Left hindlimb (tissue), 1 donor: ENCODE data around the gene REST.
A peak's percentile ranks its signal among the peaks of the same experiment; 100 is the strongest.
"Not testable (repeated sequence)": the region's sequence is repeated elsewhere in the genome, so short reads cannot be mapped to it uniquely, and the experiment has no call there.

Experiments
- DNase-seq: peaks from one replicate; pipeline ENCODE4 v3.0.0-alpha.2; 2018

REST gene, protein sequence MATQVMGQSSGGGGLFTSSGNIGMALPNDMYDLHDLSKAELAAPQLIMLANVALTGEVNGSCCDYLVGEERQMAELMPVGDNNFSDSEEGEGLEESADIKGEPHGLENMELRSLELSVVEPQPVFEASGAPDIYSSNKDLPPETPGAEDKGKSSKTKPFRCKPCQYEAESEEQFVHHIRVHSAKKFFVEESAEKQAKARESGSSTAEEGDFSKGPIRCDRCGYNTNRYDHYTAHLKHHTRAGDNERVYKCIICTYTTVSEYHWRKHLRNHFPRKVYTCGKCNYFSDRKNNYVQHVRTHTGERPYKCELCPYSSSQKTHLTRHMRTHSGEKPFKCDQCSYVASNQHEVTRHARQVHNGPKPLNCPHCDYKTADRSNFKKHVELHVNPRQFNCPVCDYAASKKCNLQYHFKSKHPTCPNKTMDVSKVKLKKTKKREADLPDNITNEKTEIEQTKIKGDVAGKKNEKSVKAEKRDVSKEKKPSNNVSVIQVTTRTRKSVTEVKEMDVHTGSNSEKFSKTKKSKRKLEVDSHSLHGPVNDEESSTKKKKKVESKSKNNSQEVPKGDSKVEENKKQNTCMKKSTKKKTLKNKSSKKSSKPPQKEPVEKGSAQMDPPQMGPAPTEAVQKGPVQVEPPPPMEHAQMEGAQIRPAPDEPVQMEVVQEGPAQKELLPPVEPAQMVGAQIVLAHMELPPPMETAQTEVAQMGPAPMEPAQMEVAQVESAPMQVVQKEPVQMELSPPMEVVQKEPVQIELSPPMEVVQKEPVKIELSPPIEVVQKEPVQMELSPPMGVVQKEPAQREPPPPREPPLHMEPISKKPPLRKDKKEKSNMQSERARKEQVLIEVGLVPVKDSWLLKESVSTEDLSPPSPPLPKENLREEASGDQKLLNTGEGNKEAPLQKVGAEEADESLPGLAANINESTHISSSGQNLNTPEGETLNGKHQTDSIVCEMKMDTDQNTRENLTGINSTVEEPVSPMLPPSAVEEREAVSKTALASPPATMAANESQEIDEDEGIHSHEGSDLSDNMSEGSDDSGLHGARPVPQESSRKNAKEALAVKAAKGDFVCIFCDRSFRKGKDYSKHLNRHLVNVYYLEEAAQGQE

DNA sequence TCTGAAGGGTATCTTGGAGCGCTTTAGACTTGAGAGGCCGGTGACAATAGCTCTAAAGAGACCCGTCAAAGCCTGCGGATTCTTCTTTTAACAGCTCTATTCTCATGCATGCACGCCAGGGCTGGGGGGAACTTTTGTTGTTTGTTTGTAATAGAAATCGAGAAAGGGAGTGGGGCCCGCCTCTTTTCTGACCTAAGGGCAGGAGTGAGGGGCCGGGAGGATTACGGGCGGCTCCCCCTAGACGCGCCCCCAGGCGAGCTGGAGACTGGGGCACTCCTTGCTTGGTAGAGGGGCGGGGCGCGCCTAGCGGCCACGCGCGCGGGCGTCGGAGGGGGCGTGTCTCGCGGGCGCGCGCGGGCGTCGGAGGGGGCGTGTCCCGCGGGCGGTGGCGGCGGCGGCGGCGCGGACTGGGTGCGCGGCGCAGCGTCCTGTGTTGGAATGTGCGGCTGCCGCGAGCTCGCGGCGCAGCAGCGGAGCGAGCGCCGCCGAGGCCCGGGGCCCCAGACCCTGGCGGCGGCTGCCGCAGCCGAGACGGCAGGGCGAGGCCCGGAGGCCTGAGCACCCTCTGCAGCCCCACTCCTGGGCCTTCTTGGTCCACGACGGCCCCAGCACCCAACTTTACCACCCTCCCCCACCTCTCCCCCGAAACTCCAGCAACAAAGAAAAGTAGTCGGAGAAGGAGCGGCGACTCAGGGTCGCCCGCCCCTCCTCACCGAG is at the start of gene REST:
Gene REST, plus strand, starts transcription at position 412 of the 717 bp plus-strand sequence. CDS start 2,739 bp downstream, outside the sequence.
- peak; percentile 88 for DNase-seq

DNA sequence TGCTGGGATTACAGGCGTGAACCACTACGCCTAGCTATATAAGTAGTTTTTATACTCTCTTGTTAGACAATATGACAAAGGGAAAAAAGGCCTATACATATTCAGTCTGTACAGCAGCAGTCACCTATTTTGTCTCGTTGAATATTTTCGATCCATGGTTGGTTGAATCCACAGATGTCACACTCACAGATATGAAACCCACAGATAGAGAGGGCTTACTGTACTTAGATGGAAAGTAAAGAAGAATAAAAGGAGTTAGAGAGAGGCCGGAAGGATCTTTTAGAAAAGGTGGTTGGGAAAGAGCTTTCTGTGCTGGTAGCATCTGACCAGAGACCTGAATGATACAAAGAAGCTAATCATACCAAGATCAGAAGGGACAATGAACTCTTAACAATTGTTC is 47.9 kb upstream of the REST start:
- no peak for DNase-seq

DNA sequence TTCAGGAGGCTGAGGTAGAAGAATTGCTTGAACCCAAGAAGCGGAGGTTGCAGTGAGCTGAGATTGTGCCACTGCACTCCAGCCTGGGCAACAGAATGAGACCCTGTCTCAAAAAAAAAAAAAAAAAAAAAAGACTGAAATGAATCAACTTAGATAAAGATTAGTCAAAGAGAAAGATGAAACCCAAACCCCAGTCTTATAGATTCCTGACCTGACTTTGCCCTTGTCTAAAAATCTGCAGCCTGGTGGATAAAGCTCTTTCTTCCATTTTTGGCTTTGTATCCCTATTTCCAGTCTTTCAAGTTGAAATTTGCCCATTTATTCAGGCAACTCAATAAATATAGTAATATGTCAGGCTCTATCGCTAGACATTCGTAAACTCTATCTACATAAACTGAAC is 46.9 kb upstream of the REST start:
- no peak for DNase-seq

DNA sequence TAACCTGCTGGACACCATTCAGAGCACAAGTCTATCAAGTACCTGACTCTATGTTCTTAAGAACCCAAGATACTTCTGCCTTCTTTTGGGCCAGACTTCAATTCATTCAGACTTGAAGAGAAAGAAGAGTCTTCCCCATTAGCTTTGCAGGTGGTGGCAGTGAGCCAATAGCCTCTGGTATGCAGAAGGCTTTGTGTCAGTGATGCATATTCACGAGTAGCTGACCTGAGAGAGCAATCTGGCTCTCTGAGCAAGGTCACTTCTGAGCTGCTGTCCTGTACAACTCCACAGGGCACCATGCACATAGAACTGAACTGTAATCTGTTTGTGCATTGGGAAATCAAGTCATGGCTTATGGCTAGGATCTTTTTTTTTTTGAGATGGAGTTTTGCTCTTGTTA is 46.3 kb upstream of the REST start:
- DNase-seq = no peak

DNA sequence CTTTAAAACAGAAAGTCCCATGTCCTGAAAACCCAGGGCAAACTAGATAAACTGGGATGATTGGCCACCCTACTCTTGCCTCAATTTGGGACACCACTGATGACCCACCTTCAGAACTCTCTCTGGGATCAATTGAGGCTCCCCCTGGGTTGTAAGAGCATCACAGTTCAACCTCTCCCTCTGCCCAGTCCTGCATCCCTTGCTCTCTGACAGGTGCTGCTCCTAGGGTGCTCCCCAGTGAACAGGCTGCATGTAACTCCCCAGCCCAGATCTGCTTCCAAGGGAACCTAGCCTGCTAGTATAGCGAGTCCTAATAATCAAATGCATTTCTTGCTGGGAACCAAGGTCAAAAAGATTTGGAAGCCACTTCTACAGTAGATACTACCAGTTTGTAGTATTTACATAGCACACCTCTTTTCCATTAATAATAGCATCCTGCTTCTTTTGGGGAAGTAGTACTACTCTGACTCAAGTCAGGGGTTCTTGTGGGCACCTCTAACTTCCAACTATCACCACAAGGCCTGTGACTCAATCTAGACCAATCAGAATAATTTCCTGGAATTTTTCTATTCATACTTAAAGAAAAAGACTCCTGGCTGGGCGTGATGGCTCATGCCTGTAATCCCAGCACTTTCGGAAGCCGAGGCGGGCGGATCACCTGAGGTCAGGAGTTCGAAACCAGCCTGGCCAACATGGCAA is 44.1 kb upstream of the REST start:
- DNase-seq = no peak

DNA sequence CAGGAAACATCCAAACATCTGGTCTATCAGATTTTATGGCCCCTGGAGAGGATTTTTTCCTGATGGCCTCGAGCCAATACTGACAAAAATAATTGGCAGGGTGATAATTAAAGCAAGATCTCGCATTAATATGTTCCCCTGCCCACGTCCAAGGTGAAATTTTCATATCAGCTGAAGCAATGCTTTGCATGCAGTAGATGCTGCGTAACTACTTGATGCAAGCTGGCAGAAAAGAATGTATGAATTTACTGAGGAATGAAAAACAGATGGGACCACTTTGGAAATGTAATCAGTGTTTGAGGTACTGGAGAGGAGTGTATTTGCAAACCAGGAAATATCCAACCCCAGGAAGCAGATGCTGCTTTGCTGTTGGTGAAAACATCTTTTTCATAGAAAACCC is 36.8 kb upstream of the REST start:
- peak; percentile 42 for DNase-seq

DNA sequence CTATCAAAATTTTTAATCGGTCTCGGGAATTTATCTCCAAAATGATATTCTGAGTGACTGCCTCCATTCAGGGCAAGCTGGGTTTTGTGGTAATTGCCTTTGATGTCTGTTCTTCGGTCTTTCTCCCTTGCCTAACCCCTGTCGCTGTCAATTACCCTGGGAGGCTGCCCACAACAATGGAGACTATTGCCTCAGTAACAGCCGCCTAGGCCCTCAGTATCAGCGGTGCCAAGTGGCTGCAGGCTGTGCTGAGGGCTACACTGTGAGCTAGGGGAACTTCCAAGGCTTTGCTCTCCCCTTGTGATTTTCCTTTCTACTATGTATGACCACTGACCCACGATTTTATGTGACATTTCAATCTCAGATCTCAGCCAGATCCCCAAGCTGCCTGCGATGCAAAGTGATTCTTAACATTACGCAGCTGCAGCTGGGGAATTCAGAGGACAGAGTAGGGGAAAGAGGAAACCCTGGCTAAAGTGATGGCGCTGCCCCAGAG is 36.3 kb upstream of the REST start:
- DNase-seq = peak; percentile 74

DNA sequence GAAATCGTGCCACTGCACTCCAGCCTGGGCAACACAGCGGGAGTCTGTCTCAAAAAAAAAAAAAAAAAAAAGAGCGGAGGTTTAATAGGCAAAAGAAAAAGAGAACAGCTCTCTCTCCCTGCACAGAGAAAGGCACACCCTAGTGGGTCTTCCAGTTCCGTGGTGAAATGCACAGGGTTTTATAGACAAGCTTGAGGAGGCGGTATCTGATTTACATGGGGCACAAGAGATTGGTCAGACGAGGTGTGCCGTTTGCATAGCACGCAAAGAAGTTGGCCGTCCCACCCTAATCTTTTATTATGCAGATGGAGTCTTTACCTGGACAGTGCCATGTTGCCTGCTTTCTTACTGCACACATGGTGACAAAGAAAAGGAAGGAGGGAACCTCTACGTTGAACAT is 33.5 kb upstream of the REST start:
- DNase-seq = no peak

DNA sequence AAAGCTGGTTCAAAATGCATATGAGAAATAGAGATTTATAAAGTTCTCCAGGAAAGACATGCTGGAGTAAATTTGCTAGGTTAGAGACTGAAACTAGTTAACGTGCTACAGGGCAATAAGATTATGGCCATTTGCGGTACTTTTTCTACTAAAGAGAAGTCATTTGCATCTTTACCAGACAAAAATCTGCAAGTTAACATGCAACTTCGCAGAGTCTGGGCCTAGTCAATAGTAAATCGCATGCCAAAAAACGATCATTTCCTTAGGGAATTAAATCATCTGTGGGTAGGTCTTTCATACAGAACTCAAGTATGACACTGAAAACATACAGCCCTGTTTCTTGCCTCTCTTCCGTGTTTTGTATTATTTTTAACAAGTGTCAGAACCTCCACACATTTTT is 32.8 kb upstream of the REST start:
- DNase-seq = no peak

DNA sequence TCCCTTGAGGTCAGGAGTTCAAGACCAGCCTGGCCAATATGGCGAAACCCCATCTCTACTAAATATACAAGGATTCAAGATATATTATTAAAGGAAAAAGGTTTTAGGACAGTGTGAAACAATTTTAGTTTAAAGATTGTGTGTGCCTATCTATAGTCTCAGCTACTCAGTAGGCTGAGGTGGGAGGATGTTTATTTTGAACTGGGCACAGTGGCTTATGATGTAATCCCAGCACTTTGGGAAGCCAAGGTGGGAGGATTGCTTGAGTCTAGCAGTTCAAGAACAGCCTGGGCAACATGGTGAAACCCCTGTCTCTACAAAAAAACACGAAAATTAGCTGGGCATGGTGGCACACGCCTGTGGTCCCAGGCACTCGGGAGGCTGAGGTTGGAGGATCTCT is 31.4 kb upstream of the REST start:
- no peak for DNase-seq

DNA sequence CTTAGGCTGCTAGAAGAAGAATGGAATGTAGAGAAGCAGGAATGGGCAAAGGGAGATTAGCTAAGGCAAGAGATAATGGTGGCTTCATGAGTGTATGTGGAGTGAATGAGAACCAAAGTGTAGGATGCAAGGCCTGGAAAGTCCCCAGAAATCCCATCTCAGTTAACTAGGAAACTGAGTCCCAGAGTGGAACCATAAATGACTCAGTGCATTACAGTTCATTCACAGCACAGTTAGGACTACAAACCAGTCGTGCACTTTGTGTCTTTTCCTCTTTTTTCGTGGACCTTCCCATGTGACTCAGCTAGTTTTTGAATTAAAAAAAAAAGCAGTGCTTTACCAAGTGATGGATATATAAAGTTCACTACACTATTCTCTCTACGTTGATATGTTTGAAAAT is 27.7 kb upstream of the REST start:
- no peak for DNase-seq

DNA sequence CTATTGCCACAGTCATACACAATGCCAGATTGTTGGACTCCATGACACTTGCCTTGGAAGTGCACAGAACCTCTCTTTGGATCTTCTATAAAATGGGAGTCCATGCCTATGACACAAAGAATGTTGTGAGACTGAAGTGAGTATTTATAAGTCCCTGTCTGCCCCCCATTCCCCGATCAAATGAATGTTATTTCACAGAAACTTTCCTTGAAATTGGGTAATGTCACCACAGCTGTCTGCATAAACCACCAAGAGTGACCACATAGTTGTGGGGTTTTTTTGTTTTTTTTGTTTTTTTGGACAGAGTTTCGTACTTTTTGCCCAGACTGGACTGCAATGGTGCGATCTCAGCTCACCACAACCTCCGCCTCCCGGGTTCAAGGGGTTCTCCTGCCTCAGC is 27.1 kb upstream of the REST start:
- no peak for DNase-seq

DNA sequence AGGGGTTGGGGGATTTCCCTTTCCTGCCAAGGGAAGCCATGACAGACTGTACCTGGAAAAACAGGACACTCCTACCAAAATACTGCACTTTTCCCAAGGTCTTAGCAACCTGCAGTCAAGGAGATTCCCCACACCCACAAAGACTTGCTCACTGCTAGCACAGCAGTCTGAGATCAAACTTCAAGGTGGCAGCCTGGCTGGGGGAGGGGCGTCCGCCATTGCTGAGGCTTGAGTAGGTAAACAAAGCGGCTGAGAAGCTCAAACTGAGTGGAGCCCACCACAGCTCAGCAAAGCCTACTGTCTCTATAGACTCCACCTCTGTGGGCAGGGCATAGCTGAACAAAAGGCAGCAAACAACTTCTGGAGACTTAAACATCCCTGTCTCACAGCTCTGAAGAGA is 23.2 kb upstream of the REST start:
- not testable (repeated sequence) for DNase-seq

DNA sequence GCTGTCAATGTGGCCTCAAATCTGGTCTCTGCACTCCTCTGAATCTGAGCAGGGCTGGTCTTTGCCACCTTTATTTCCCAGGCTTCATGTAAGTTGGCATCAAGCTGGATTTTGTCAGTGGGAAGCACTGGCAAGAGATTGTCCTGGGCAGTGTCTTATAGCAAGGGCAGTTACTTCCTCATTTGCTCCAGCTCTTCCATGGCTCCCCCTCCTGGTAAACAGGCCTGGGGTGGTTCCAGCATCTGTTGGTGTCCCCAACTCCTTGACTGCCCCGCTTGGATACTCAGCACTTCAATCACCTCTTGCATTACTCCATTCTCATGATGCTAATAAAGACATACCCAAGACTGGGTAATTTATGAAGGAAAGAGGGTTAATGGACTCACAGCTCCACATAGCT is 15.0 kb upstream of the REST start:
- no peak for DNase-seq

DNA sequence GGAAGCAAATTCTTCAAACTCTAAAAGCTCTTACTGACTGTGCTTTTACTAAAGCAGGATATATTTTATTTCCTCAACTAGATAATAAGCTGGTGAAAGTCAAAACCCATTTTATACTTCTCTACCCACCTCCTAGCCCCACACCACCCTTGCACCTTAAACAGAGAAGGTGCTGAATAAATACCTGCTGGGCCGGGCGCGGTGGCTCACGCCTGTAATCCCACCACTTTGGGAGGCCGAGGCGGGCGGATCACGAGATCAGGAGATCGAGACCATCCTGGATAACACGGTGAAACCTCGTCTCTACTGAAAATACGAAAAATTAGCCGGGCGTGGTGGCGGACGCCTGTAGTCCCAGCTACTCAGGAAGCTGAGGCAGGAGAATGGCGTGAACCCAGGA is 9.9 kb upstream of the REST start:
- DNase-seq = not testable (repeated sequence)

DNA sequence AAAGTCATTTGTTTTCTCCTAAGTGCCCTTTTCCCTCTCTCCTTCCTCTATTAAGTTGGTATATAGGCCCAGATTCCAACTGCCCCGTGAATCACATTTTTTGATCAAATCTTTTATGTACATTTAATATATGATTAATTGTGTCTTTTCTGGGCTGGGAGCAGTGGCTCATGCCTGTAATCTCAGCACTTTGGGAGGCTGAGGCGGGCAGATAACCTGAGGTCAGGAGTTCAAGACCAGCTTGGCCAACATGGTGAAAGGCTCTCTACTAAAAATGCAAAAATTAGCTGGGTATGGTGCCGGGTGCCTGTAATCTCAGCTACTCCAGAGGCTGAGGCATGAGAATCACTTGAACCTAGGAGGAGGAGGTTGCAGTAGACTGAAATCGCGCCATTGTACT is 7.5 kb upstream of the REST start:
- not testable (repeated sequence) for DNase-seq

DNA sequence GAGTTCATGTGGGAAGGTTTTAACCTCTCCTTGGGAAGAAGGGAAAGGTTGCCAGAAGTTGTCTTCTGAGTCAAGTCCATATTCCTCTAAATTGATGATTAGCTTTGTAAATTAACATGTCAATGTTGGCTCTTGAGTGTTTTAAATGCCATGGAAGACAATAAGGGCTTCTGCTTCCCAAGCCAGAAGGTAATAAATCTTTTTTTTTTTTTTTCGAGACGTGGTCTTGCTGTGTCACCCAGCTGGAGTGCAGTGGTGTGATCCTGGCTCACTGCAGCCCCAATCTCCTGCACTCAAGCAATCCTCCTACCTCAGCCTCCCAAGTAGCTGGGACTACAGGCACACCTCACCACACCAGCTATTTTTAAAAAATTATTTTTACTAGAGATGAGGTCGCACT is 5.0 kb upstream of the REST start:
- DNase-seq = no peak

DNA sequence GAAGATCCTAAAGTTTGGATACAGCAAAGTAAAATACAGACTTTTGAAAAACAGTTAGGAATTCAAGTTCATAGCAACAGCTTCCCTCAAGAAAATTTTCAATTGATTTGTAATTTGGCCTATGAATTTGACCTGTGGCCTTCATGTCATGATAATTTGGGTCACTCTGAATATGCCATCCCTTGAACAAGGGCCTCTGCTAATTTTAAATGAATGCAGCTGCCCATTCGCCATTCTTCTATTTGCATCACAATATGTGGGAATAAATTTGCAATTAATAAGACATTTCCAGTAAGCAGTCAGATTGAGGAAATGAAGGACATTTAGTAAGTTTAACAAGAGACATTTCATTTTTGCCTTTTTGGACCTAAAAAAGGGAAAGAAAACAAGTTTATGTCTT is 1.9 kb upstream of the REST start:
- DNase-seq = no peak

DNA sequence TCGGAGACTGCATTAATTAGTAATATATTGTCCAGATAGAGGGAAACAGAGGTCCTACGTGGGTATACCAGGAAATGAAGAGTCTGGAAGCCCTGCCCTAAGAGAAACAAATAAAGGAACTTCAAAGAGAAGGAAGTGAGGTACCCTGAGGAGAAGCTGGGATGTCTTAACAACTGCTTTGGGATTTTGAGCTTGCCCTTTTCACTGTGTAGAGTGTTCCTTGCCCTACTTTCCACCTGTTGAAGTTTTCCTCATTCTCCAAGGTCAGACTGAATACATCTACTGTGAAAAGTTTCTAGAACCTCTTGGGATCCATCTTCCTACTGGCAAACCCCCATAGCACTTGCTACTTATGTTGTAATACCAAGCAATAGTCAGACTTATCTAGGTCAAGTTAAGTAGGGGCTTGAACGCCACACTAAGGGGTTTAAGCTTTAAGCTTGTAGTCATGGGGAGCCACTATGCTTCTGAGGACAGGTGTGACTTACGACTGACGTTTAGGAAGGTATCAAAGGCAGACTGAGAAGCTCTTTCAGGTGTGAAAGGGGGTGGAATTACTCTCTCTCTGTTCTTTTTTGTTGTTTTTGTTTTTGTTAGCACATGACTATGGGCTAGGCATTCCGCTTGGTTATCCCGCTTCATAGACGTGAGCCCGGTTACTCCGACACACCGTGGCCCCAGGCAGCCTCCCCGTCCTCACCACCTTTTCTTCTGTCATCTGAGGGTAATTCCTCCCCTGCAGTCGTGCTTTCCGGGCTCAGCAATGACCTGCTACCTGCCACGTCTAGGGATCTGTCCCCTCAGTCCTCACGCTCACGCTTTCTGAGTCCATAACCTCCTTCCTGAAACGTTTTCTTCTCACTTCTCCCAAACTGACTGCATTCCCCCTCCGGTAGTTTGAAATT is 959 bp upstream of the REST start:
- no peak for DNase-seq

DNA sequence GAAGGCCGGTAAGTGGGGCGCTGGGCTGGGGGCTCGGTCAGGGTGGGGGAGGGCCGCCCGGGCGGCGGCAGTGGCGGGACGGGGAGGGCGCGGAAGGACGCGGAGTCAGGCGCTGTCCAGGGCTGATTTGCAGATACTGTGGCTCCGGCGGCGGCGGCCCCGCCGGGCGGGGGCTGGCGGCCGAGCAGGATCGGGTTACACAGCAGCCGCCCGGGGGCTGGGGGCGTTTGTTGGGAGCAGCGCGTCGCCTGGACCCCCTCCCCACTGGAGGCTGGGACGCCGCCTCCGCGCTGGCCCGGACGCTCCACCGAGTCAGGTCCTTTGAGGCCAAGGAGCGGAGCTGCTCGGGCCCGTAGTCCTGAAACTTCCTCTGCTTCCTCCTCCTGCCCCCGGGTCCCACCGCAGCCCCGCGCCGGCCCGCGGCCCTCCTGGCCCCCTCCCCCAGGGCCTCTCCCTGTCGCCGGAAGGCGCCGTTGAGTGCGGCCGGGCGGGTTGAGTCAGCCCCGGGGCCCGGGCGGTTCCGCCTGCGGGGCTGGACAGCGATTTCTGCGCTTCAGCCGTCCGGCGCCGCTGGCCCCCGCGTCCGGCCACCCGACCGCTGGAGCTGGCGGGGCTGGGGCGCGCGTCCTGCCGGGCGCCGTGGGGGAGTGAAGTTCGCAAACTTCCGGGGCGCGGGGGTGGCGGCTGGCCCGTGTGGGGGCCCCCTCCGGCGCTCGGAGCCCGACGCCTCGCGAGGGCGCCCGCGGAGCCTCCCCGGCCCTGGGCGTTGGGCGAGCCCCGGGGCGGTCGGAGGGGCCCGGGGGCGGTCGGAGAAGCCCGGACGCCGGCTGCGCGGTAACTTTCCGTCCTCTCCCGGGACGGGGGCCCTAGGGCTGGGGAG is 746 bp downstream of the REST start:
- peak; percentile 85 for DNase-seq
